Natural killer cell (primary cell): ENCODE measurements around the gene VPS4B. TPM values are rescaled to one million over a fixed set of nuclear protein-coding genes. Genes with fewer than 3 reads are reported as not detected.
A peak's percentile ranks its signal among the peaks of the same experiment; 100 is the strongest.

Experiments
- ATAC-seq, 3 donors: fragments of 150-1000 bp in 2 of 3; fragments of 200-7000 bp in 1 of 3; cut with Tn5 transposase; 1 replicate in 1 of 3; 2 replicates in 2 of 3; pipeline ENCODE4 v1.10.0; 2021; ENCODE audit warnings: mild to moderate bottlenecking in 2 of 3, moderate library complexity in 2 of 3
- DNase-seq, 2 donors: peaks; one replicate each; pipeline versions ENCODE4 v3.0.0 to v3.0.0-alpha.2; 2013 to 2021; ENCODE audit warnings: mixed read lengths in 1 of 2
- H3K27ac ChIP-seq: one replicate; pipeline ENCODE4 v1.5.1; 2013; ENCODE audit warnings: mild to moderate bottlenecking, low read length
- H3K27me3 ChIP-seq: one replicate; pipeline ENCODE4 v1.6.1; 2013; ENCODE audit warnings: low read length; ENCODE audit not compliant: control insufficient read depth, insufficient read depth
- H3K36me3 ChIP-seq: one replicate; pipeline ENCODE4 v1.6.1; 2013; ENCODE audit warnings: low read length; ENCODE audit not compliant: control insufficient read depth, insufficient read depth
- H3K4me1 ChIP-seq: one replicate; pipeline ENCODE4 v1.6.1; 2013; ENCODE audit warnings: low read length; ENCODE audit not compliant: control insufficient read depth, insufficient read depth
- H3K4me3 ChIP-seq: one replicate; pipeline ENCODE4 v1.5.1; 2013; ENCODE audit warnings: low read length
- H3K9me3 ChIP-seq: one replicate; pipeline ENCODE4 v1.6.1; 2013; ENCODE audit warnings: low read length; ENCODE audit not compliant: control insufficient read depth, insufficient read depth
- H3K27ac Mint-ChIP-seq, 2 donors: one replicate each; pipeline ENCODE4 v1.8.0; 2022; ENCODE audit warnings: mild to moderate bottlenecking in 2 of 2, mixed read lengths in 2 of 2, moderate library complexity in 1 of 2
- H3K27me3 Mint-ChIP-seq, 2 donors: one replicate each; pipeline ENCODE4 v1.8.0; 2022; ENCODE audit warnings: low read depth in 2 of 2, mixed read lengths in 2 of 2
- H3K36me3 Mint-ChIP-seq: one replicate; pipeline ENCODE4 v1.8.0; 2022; ENCODE audit warnings: mixed read lengths
- H3K4me1 Mint-ChIP-seq, 2 donors: one replicate each; pipeline ENCODE4 v1.8.0; 2022; ENCODE audit warnings: mixed read lengths in 2 of 2
- H3K4me3 Mint-ChIP-seq: one replicate; pipeline ENCODE4 v1.8.0; 2022; ENCODE audit warnings: mild to moderate bottlenecking, moderate library complexity, mixed read lengths
- H3K9me3 Mint-ChIP-seq, 2 donors: one replicate each; pipeline ENCODE4 v1.8.0; 2022; ENCODE audit warnings: mixed read lengths in 2 of 2
- WGBS: methylation state at CpG from one replicate; pipeline ENCODE4 v1.1.7; 2013; ENCODE audit warnings: missing lambda C conversion rate; ENCODE audit not compliant: insufficient coverage; 5-methylcytosine and 5-hydroxymethylcytosine counted together
- intact Hi-C: fragments of 100-400 bp; cut with micrococcal nuclease; formaldehyde crosslinking; loops from one replicate; pipeline ENCODE4 v1.14.2; 2022
- total RNA-seq, 4 donors: library from RNA; stranded (reverse); fragments of 120-200 nt in 1 of 4; gene quantifications; one replicate each; pipeline versions ENCODE4 v1.2.3 to v1.2.4, GENCODE V29; 2013 to 2022
- TF ChIP-seq, protein P1 (sequence below): fragments of 200-600 bp; IDR thresholded peaks from one replicate; pipeline ENCODE4 v1.8.0; 2022; ENCODE audit warnings: antibody characterized with exemption

VPS4B gene
- total RNA-seq, 3 donors from 2014 or later (not counting 1 experiment from before 2014, with no cell fraction given) = 101 to 128 (median 107) TPM

DNA sequence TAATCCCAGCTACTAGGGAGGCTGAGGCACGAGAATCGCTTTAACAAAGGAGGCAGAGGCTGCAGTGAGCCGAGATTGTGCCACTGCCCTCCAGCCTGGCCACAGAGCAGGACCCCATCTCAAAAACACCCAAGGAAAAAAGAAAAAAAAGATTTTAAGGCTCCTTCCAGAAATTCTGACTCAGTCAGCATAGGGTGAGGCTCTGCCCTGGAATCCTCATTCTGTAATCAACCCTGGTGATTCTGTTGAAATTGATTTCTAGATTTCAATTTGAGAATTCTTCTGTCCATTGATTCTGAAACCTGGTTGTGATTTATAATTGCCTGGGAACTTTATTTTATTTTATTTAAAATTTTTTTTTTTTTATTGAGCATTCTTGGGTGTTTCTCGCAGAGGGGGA lies 27.1 kb upstream of the VPS4B start:
- Histone ChIP-seq H3K27ac (no peak overlapping the region), H3K4me1 (peaks cover 5% of the 10 kb centered on the region), H3K27me3 (no peaks in the 10 kb centered on the region), H3K9me3 (no peaks in the 10 kb centered on the region), H3K36me3 (no peaks in the 10 kb centered on the region), H3K4me3 (no peak overlapping the region)
- ATAC-seq (no peak), DNase-seq (no peak)
- intact Hi-C loops = no loop called here
- no peaks in the 10 kb centered on the region for H3K9me3 Mint-ChIP-seq
- H3K36me3 Mint-ChIP-seq = no peaks in the 10 kb centered on the region
- WGBS = 90% methylated on average over 3 of the region's 4 CpGs
- no peaks in the 10 kb centered on the region for H3K27me3 Mint-ChIP-seq
- TF ChIP-seq, protein P1, sequence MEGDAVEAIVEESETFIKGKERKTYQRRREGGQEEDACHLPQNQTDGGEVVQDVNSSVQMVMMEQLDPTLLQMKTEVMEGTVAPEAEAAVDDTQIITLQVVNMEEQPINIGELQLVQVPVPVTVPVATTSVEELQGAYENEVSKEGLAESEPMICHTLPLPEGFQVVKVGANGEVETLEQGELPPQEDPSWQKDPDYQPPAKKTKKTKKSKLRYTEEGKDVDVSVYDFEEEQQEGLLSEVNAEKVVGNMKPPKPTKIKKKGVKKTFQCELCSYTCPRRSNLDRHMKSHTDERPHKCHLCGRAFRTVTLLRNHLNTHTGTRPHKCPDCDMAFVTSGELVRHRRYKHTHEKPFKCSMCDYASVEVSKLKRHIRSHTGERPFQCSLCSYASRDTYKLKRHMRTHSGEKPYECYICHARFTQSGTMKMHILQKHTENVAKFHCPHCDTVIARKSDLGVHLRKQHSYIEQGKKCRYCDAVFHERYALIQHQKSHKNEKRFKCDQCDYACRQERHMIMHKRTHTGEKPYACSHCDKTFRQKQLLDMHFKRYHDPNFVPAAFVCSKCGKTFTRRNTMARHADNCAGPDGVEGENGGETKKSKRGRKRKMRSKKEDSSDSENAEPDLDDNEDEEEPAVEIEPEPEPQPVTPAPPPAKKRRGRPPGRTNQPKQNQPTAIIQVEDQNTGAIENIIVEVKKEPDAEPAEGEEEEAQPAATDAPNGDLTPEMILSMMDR = no peak
- H3K27ac Mint-ChIP-seq = no peak overlapping the region
- no peaks in the 10 kb centered on the region for H3K4me1 Mint-ChIP-seq
- no peak overlapping the region for H3K4me3 Mint-ChIP-seq

DNA sequence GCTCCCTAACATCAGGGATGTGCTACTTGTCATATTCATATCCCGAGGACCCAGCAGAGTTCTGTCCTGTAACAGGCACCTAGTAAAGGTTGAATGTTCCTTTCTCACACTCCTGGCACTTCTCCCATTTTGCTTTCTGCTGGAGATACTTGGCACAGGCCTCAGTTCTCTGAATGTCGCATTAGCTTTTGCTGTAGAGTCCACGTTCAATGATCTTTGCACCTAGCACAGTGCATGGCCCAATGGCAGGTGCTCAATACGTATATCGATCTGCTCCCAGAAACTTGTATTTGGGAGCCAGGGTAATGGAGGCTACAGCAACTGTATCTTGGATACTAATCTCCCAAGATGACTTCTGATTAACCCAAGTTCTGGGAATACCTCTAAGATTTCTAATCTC lies 24.8 kb upstream of the VPS4B start:
- Histone ChIP-seq H3K4me3 (no peak overlapping the region), H3K4me1 (peaks cover 5% of the 10 kb centered on the region), H3K36me3 (no peaks in the 10 kb centered on the region), H3K27me3 (no peaks in the 10 kb centered on the region), H3K9me3 (no peaks in the 10 kb centered on the region), H3K27ac (no peak overlapping the region)
- peaks cover 0 to under 1% of the 10 kb centered on the region in 2 donors for H3K27me3 Mint-ChIP-seq
- no peaks in the 10 kb centered on the region for H3K36me3 Mint-ChIP-seq
- no peak overlapping the region for H3K27ac Mint-ChIP-seq
- H3K4me3 Mint-ChIP-seq = no peak overlapping the region
- no peaks in the 10 kb centered on the region for H3K4me1 Mint-ChIP-seq
- DNase-seq (no peak), ATAC-seq (no peak)
- H3K9me3 Mint-ChIP-seq = no peaks in the 10 kb centered on the region
- TF ChIP-seq, protein P1 = no peak
- intact Hi-C loops = no loop called here
- WGBS = 92% methylated on average over 5 of the region's 5 CpGs

DNA sequence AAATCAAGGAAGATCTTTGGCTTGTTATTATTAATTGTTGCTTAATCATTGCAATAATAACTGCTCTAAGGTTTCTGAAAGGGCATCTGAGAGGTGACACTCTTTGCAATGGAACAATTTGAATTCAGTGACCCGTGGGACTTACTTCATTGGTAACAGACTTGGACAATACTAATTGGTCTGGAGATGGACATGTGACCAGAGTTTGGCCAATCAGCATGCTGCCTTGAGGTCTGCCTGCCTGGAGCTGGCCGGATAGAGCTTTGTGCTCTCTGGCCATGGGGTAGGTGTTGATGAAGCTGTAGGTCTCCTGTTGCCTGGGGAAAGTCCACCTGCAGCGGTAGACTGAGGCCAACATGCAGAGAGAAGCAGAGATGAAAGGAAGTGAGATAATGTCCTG lies 24.0 kb upstream of the VPS4B start:
- no peaks in the 10 kb centered on the region for H3K9me3 Mint-ChIP-seq

DNA sequence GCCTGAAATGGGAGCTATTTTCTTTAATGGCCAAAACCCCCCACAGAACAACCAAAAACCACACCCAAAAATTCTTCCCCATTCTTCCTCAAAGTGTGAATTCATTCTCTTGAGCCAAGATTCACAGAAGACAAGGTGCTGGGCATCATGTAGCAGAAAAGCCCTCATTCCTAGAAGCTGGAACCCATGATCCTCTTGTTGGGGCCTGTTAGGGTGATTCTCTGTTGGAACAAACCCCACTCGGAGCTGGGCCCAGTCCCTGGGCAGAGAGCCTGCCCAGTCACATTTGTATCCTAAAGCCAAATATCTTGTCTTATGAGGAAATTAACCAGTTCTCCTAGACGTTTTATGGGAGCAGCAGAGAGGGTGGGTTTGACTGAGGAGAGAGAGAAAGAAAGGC lies 22.8 kb upstream of the VPS4B start:
- no peaks in the 10 kb centered on the region for H3K36me3 ChIP-seq
- no peak overlapping the region for H3K4me3 Mint-ChIP-seq
- H3K9me3 ChIP-seq = no peaks in the 10 kb centered on the region
- H3K27ac ChIP-seq = peak overlapping the region; percentile 50
- H3K27me3 ChIP-seq = no peaks in the 10 kb centered on the region
- H3K9me3 Mint-ChIP-seq = no peaks in the 10 kb centered on the region
- 68% methylated on average over 2 of the region's 2 CpGs for WGBS
- H3K27me3 Mint-ChIP-seq = peaks cover 6 to 7% of the 10 kb centered on the region in 2 donors
- DNase-seq = no peak
- intact Hi-C loops = no loop called here
- H3K27ac Mint-ChIP-seq = no peak overlapping the region
- peaks cover 5% of the 10 kb centered on the region for H3K4me1 ChIP-seq
- TF ChIP-seq, protein P1 = no peak
- ATAC-seq = no peak
- H3K4me3 ChIP-seq = no peak overlapping the region
- H3K4me1 Mint-ChIP-seq = no peaks in the 10 kb centered on the region
- H3K36me3 Mint-ChIP-seq = no peaks in the 10 kb centered on the region

More for the DNA sequence above, 24.0 kb upstream of the VPS4B start:
- Histone ChIP-seq H3K27ac (no peak overlapping the region), H3K9me3 (no peaks in the 10 kb centered on the region), H3K4me1 (peaks cover 5% of the 10 kb centered on the region), H3K4me3 (no peak overlapping the region), H3K36me3 (no peaks in the 10 kb centered on the region), H3K27me3 (no peaks in the 10 kb centered on the region)
- DNase-seq (no peak), ATAC-seq (no peak)
- TF ChIP-seq, protein P1 = no peak
- Mint-ChIP-seq H3K4me1 (no peaks in the 10 kb centered on the region), H3K36me3 (no peaks in the 10 kb centered on the region), H3K4me3 (no peak overlapping the region), H3K27ac (no peak overlapping the region), H3K27me3 (peaks cover 6 to 7% of the 10 kb centered on the region in 2 donors)
- WGBS = 91% methylated on average over 3 of the region's 3 CpGs
- intact Hi-C loops = no loop called here
